GM21360 (cell line): ENCODE data around the gene CD72.
"Not testable (repeated sequence)": the region's sequence is repeated elsewhere in the genome, so short reads cannot be mapped to it uniquely, and the experiment has no call there.

Source experiments
- ATAC-seq: cut with Tn5 transposase; IDR thresholded peaks from one replicate; pipeline ENCODE4 v1.9.1; 2021; ENCODE audit warnings: mild to moderate bottlenecking, moderate library complexity; ENCODE audit not compliant: unreplicated experiment

The CD72 gene

DNA sequence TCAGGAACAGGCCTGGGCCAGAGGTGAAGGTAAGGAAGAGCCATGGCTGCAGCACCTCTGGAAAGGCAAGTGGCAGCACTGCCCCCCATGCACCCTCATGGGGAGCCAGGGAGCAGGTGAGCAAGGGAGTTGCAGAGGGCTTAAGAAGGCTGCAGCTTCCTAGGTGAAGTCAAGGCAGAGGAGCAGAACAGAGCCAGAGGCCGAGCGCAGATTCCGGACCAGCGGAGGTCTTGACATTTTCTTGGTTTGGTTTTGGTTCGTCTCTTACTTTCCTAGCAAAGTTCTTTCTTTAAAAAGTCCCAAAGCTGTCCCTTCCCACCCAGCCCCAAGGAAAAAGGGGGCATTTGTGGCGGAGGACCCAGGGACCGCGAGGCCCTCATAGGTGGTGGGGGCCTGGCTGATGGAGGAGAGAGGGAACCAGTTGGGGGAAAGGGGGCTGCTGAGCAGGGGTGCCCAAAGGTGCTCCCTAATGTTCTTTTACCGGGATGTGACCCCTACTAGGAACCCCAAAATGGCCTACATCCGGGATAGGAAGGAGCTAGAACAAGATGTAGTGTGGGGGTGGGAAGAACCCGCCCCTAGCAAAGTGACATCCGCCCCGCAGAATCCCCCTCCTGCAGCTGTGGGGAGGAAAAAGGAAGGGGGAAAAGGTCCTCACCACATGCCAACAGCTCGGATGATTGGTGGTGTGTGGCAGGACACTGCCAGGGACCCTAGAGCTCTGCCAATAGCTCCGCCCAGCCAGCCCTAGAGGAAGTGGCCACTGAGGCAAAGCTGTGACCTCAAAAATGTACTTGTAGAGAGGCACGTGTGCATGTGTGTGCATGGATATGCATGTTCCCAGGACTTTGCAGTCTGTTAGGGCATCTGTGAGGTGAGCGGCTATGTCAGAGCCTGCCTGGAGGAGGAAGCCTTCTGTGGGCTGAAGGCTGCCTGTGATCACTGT is 914 bp upstream of the CD72 start:
- ATAC-seq, result peak; percentile 38

DNA sequence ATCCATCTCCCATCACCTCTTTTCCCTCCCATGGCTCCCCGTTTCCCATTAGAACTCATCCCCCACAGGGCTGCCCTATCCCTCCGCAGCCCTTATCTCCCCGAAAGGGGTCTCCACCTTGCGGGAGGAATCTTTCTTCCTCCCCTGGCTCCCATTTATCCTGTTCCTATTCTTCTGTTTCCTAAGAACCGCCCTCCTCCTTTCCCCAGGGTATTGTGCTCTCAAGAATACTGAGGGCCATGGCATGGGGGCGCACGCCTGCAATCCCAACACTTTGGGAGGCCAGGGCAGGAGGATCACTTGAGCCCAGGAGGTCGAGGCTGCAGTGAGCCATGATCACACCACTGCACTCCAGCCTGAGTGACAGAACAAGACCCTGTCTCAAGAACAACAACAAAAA is 665 bp downstream of the CD72 start:
- no peak for ATAC-seq

DNA sequence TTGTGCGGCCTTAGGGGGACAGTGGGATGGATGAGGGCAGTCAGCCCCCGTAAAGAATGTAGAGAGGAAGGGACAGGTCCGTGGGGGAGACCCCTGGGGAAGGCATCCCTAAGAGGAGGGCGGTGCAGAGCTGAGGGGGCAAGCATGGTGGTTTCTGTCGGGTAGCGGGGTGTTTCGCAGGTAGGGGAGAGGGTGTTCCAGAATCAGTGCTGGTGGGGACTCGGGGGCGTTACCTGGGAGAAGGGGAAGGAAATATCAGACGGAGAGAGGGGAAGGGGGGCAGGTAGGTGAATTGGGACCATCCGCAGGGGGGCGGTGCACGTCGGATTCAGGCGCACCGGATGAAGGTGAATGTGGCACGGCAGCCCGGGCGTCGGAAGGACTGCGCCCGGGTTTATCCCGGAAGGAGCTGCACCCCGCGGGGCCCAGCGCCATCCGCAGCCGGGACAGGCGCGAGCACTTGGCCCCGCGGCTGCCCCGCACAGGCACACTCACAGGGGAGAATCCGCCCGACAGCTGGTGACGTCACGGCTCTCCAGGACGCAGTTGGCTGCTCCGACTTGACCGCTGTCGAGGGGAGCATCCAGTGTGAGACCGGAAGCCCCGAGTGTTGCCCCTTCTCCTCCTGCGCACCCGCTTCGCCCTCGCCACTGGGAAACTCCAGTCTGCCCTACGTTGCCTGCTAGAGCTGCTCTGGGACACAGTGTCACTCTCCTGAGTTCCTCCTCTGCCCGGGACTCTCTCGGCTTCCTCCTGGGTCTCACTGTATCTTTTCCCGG is 1.3 kb downstream of the CD72 start:
- ATAC-seq, result no peak

DNA sequence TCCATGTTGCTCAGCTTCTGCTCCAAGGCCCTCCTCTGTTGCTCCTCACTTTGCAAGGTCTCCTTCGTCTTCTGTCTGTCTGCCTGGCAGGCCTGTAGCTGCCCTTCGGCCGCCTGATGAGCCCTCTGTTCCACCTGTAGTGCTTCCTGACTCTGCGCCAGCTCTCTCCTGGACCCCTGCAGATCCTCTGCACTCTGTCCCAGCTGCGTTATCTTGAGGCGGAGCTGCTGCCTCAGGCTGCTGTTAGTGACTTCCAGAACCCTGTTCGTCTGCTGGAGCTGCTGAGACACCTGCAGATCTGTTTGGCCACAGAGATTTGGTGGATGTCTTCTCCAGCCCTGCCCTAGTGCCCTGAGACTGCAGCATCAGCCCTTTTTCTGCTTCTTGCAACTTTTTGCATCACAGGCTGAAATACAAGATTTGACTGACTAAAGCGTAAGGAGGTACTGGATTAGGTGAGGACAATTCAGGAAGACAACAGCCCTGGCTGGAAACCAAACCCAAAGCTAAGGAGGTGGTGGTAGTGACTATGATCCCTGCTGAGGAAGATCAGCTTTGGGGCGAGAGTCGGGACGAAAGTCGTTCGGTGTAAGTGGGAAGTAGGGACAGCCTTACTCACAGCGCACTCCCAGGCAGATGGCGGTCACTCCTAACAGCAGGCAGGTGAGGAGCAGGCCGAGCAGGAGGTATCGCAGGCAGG is 2.1 kb downstream of the CD72 start:
- ATAC-seq, result no peak

DNA sequence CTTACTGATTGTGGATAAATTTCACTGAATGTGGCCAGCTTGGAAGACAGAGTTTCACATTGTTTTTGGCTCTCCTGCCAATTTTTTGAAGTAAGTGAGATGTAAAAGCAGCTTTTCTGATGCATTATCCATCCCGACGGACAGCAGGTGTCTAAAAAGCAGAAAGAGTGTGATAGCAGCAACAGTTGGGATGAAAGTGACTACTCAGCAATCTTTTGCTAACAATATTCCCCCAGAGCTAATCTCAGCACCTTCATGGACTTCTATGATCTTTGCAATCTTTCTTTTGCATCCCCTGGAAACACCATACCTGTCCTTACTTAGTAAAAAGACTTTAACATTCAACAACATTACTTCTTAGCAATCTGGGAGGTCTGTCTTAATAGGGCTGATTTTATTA is 5.4 kb downstream of the CD72 start:
- no peak for ATAC-seq

DNA sequence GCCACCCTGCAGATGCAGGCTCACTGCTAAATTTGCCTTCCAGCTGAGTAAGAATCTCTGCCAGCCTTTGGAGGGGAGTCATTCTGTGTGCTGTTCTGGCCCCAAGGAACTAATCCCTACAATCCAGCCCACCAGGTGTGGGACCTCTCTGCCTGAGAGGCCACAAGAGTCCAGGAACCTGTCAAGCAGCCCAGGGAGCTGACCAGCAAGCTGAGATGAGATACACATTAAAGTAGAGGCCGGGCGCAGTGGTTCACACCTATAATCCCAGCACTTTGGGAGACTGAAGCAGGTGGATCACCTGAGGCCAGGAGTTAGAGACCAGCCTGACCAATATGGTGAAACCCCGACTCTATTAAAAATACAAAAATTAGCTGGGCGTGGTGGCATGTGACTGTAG is 6.1 kb downstream of the CD72 start:
- ATAC-seq, result not testable (repeated sequence)

DNA sequence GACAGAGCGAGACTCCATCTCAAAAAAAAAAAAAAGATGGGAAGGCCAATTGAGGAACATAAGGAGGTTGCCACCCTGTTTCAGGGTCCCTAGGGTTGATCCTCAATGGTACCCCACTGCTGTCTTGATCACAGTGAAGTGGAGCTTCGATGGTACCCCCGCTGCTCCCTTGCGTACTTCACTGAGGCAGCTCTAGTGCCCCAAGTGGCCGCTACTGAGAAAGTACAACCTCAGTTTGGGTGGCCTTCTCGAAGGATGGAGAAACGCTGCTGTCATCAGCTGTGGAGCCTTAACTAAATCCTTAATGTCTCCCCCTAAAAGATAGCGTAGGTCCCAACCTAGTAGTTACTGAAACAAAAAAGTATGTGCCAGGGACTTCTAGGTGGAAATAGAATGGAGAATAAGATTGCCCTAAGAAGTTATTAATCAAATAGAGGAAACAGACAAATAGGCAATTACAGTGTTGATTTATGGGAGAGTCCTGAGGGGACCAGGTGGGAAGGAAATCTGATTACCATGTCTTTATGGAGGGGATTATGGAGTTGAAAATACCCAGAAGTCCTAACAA is 6.9 kb downstream of the CD72 start:
- ATAC-seq, result no peak

DNA sequence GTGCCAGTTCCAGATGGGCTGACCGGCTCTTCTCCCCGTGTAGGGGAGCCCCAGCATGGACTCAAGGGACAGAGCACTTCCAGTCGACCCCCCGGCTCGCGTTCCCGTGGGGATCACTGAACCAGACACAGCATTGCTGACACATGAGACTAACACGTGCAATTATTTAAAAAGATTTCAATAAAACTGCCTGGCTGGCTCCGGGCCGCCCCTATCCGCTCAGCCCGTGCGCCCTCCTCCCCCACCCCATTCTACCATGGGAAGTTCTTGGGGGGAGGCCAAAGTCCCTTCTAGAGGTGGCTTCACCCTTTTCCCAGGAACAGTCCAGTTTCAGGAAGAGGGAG is 8.4 kb downstream of the CD72 start:
- no peak for ATAC-seq

DNA sequence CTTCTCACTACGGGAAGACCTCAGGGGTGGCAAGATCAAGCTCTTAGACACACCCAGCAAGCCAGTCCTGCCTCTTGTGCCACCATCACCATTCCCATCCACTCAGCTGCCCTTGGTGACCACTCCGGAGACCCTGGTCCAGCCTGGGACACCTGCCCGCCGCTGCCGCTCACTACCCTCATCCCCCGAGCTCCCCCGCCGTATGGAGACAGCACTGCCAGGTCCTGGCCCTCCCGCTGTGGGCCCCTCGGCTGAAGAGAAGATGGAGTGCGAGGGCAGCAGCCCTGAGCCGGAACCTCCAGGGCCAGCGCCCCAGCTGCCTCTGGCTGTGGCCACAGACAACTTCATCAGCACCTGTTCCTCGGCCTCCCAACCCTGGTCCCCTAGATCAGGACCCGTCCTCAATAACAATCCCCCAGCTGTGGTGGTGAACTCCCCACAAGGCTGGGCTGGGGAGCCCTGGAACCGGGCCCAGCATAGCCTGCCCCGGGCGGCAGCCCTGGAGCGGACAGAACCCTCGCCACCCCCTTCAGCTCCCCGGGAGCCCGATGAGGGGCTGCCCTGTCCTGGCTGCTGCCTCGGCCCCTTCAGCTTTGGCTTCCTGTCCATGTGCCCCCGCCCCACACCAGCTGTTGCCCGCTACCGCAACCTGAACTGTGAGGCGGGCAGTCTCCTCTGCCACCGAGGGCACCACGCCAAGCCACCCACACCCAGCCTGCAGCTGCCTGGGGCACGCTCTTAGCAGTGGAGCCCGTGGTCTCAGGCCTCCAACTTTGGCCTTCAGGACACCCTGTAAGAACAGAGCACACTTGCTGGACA is 9.0 kb downstream of the CD72 start:
- no peak for ATAC-seq

DNA sequence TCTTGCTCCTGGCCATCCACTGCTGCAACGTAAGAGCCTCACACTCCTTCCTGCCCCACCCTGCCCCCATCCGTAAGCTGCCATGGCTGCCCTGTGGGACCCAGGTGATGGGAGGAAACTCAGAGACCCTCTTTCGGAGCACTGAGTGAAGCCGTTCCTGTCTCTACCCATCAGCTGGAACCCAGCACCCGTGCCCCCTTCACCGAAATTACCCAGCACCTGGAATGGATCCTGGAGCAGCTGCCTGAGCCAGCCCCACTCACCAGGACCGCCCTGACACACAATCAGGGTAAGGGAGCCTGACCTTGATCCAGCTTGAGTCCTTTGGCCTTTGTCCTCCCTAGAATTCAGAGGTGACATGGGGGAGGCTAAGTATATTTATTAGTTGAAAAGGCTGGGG is 10.0 kb downstream of the CD72 start:
- no peak for ATAC-seq

DNA sequence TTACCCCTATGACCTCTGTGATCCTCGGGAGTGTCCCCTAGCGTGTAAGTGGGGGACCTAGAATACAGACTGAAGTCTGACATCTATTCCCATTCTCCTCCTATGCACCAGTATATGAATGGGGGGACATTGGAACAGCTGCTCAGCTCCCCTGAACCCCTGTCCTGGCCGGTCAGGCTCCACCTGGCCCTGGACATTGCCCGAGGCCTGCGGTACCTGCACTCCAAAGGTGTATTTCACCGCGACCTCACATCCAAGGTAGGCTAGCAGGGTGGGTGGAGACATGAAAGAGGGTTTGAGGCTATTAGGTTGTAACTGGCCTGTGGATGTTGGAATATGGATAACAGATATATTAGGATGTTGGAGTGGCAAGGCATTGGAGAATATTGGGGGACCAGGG is 11.5 kb downstream of the CD72 start:
- ATAC-seq, result no peak

DNA sequence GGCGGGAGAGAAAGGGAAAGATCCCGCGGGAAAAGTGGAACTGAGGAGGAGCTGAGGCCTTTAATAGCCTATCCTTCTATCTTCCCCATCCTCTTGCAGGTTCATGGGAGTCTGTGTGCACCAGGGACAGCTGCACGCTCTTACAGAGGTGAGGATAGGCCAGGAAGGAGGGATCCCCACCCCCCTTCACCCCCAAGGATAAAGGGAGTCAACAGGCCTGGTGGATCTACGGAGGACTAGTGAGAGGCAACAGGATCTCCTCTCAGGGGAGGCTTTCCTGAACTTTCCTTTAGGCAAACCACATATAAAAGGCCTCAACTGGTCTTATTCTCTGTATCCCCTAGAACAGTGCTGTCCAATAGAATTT is 12.1 kb downstream of the CD72 start:
- no peak for ATAC-seq

DNA sequence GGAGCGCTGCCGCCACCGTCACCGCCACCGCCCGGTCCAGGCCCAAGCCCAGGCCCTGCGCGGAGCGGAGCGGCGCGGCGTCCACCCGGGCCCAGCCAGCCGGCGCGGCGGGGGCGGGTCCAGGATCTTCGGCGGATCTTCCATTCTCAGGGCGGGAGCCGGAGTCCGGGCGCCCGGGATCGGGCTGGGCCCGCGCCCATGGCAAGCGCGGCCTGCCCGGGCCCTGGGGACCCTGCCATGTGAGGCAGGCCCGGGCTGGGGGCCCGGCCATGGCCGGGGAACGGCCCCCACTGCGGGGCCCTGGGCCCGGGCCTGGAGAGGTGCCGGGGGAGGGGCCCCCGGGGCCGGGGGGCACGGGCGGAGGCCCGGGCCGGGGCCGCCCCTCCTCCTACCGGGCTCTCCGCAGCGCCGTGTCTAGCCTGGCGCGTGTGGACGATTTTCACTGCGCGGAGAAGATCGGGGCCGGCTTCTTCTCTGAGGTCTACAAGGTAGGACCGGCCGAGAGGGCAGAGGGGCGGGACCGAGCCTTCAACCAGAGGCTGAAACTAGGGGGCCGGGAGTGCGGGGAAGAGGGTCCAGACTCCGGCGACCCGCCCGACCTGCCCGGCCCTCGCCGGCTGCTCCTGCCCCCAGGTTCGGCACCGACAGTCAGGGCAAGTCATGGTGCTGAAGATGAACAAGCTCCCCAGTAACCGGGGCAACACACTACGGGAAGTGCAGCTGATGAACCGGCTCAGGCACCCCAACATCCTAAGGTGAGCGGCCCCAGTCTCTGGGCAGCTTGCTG is 12.7 kb downstream of the CD72 start:
- ATAC-seq, result peak; percentile 13

DNA sequence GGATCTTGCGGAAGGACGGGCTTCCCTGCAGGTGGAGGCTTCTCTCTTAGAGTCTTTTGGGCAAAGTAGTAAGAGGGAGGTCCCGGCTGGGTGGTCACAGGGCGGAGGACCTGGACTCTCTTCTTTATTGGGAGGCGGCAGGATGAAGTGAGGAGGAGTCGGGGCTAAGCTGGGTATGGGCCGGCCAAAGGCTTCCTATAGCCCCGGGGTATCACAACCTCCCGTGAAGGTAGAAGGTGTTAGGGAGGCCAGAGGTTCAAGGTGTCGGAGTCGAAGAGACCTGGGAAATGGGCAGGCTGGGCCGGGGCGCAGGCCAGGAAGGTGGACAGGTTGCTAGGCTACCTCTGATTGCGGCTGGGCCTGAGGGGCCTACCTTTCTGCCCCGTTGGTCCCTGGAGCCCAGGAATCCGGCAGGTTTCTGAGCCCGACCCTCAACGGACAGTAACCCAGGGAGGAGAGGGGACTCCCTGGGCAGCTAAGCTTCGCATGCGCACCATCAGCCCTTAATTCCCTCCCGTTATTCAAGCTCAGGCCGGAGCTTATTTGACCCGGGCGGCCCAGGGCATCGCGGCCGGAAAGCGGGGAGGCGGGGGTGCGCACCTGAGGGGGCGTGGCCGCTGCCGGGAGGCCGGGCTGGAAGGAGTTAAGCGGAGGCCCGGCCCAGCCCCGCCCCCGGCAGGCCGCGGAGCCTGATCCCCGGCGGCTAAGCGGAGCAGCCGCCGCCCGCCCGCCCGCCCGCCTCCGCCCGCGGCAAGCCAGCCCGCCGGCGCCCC is 13.4 kb downstream of the CD72 start, which contains the start of gene TESK1:
TESK1 (plus strand) TSS at position 685 of the 773 bp plus-strand sequence. CDS start 358 bp downstream, outside the sequence.
- ATAC-seq, result peak; percentile 36

DNA sequence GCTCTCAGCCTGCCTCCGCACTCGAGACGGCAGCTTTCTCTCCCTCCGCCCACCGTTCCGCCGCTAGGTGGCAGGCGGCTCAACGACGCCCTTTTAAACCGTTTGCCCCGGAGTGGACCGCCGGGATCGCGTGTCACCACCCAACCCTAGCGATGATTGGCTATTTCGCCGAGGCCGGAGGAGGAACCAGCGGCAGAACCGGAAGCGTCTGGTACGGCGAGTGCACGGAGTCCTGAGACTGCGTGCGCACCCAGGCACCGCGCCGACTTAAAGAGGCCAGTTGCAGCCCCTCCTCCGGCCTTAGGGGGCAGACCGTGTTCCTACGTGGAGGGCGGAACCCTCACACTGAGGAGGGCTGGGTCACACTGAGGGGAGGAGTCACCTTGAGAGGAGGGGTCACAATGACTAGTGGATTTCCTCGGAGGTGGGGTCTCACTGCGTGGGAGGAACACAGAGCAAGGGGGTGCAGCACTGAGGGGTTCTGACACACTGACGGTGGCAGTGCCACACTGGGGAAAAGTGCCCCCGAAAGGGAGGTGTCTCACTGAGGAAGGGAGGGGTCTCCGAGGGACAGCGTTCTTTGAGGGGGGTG is 14.1 kb downstream of the CD72 start:
- ATAC-seq, result peak; percentile 79

DNA sequence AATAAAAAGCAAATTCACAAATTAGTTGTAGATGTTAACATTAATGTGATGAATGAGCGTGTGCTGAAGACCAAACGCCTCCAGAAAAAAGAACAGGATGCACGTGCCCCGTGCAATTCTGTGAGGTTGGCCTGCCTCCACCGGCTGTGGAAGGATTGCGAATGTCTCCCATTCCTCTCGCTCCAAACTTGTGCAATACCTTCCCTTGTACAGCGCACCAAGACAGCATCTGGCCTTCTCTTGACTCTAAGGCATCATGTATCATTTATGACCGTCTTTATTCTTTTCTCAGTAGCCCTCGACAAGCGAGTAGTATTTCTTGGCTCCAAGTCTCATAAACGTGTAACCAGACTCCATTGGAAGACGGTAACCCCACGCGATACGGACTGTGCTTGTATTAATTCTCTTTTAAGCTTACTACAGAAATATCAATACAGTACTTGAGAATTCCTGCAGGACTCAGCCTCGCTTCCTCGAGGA is 14.7 kb downstream of the CD72 start:
- ATAC-seq, result peak; percentile 1

DNA sequence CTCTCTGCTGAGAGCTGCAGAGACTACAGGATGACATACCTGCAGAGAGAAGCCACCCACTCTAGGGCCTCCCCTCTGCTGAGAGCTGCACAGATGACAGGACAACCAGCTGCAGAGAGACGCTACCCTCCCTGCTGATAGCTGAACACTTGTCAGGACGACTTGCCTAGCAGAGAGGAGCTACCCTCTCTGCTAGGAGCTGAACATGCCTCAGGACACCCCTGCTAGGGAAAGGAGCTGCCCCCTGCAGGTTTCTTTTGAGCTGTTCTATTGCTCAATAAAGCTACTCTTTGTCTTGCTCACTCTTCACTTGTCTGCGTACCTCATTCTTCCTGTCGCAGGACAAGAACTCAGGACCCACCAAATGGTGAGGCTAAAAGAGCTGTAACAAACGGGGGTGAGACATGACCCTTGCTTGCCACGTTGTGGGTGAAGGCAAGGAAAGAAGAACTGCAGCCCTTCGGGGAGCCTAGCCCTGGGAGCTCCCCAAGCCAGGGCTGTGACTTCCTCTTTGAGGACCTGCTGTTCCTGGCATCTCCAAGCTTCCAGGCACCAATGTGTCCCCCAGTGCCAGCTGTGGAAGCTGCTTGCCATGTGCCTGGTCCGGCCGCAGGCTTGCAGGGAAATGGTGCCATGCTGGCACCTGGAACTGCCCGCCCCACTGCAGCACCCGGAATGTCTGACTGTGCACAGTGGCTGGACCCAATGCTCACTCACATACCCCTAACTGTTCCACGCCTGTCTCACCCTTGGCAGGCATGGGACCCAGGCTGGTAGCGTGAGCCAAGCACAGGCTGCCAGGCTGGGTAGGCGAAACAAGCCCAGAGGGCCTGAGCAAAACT is 18.2 kb downstream of the CD72 start:
- ATAC-seq, result no peak
